ENCODE measurements around the gene HERC3. TPM values are rescaled to one million over a fixed set of nuclear protein-coding genes. Genes with fewer than 3 reads are reported as not detected.

Gene HERC3
- total RNA-seq, 4 donors from 2014 or later: 50.5 to 73.4 (median 57.4) TPM

DNA sequence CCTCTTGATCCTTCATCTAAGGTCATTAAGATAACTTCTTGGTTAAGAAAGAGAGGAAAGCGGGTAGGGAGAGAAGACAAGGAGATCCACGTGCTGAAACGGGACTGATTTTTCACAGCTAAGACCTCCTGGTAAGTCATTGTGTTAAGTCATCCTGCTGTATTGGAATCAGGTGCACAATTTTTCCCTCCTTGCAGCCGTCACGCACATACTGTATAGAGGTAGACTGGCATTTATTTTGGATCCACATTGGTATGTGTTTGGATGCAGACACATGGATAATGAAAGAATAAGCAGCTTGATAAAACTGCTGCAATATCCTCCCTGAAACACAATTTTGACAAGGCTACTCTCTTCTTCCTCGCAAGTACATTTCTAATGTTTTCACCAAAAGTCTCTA, 165.5 kb downstream of the HERC3 start:
- no peak overlapping the region for H3K4me3 ChIP-seq
- H3K4me1 ChIP-seq: peaks cover 0 to 8% (median 0%) of the 10 kb centered on the region in 4 donors
- TF ChIP-seq, protein P1, sequence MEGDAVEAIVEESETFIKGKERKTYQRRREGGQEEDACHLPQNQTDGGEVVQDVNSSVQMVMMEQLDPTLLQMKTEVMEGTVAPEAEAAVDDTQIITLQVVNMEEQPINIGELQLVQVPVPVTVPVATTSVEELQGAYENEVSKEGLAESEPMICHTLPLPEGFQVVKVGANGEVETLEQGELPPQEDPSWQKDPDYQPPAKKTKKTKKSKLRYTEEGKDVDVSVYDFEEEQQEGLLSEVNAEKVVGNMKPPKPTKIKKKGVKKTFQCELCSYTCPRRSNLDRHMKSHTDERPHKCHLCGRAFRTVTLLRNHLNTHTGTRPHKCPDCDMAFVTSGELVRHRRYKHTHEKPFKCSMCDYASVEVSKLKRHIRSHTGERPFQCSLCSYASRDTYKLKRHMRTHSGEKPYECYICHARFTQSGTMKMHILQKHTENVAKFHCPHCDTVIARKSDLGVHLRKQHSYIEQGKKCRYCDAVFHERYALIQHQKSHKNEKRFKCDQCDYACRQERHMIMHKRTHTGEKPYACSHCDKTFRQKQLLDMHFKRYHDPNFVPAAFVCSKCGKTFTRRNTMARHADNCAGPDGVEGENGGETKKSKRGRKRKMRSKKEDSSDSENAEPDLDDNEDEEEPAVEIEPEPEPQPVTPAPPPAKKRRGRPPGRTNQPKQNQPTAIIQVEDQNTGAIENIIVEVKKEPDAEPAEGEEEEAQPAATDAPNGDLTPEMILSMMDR (IDR thresholded peaks at IDR 0.05): no peak
- TF ChIP-seq POLR2A (IDR thresholded peaks at IDR 0.05): no peak
- H3K36me3 ChIP-seq: peaks cover 0 to 29% (median 0%) of the 10 kb centered on the region in 3 donors
- no peaks in the 10 kb centered on the region for H3K27me3 ChIP-seq
- DNase-seq: no peak
- no peak overlapping the region for H3K27ac ChIP-seq
- no peaks in the 10 kb centered on the region for H3K9me3 ChIP-seq

Small RNAs within 50 kb of the gene (small RNA-seq; reads per million reads assigned to genes)
- gene RF02115 (0 reads per million in 2 donors), gene RNU6-33P (0 to 0.06 reads per million in 2 donors)

Other genes with a start within 250 kb of the HERC3 start
- gene HERC6, start 213.6 kb upstream of the HERC3 start, total RNA-seq: 10 to 100 TPM in 1 of 4 donors, 1 to 10 TPM in 3; 5.8 to 17.2 (median 9.5) TPM
- 10 to 100 TPM in 1 of 4 donors, 1 to 10 TPM in 3; 2.8 to 12.4 (median 4.0) TPM for gene HERC5, start 135.4 kb upstream of the HERC3 start, total RNA-seq
- 10 to 100 TPM; 54.0 to 94.9 (median 67.2) TPM for gene PYURF, start 68.7 kb upstream of the HERC3 start, total RNA-seq
- 1 to 10 TPM in 1 of 4 donors, under 1 TPM in 1, not detected in 2; 0.85 to 2.3 TPM for gene NAP1L5, start 105.3 kb downstream of the HERC3 start, total RNA-seq